ENCODE results near the gene ATM.
"Not testable (repeated sequence)": the region's sequence is repeated elsewhere in the genome, so short reads cannot be mapped to it uniquely, and the experiment has no call there.

ATM gene

DNA sequence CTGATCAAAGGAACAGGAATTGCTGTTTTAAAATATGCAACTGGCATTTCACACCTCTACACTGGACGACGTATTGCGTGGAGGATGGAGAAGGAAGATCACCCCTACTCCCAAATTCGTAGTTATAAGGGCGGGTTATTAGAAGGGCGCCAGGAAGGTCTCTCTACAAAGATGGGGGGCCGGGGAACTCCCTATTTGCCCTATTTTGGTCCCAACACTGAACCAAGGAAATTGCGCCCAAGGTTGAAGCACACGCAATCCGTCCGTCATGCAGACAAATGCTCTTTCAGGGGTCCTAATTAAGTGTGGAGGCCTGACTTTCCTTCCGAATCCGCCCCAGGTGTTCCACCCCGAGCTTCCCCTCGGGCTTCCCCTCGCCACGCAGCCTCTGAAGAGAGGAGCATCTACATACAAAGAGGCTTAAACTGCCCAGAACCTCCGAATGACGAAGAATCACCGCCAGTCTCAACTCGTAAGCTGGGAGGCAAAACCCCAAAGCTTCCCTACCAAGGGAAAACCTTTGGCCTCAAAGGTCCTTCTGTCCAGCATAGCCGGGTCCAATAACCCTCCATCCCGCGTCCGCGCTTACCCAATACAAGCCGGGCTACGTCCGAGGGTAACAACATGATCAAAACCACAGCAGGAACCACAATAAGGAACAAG, 825 bp upstream of the ATM start:
- no peak for DNase-seq (ENCODE audit: low read depth in 2 of 2, low spot score in 1 of 2)

DNA sequence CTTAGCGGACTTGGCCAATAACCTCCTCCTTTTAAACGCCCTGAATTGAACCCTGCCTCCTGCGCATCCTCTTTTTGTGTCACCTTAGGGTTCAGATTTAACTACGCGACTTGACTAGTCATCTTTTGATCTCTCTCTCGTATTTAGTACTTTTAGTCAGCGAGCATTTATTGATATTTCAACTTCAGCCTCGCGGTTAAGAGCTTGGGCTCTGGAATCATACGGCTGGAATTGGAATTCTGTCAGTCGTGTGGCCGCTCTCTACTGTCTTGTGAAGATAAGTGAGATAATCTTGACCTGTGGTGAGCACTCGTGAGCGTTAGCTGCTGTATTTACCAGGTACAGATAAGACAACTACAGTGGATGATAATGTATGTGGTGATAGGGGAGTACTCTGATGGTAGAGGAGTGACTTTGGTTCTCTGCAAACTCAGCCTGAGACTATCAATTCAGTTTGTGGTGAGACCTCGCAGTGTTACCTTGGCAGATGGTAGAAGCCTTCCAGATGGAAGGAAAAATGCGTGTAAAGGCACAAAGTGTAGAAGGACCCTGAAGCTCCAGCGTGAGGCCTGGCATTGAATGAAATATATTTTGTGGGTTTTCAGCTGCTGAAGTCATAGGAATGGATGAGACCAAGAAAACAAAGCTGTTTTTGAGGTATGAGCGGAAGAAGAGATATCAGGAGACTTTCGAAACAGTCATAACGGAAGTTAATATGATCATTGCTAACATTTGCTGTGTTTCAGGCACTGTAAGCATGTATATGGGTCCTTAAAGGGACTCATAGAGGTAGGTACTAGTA, 682 bp downstream of the ATM start:
- no peak for DNase-seq (ENCODE audit: low read depth in 2 of 2, low spot score in 1 of 2)

- DNase-seq (ENCODE audit: low read depth in 2 of 2, low spot score in 1 of 2): no peak
Measured at GRCh38 chr11:108224366-108224765, 1.5 kb downstream of the ATM start.

GRCh38 chr11:108224911-108225786, 2.3 kb downstream of the ATM start:
- no peak for DNase-seq (ENCODE audit: low read depth in 2 of 2, low spot score in 1 of 2)

- no peak for DNase-seq (ENCODE audit: low read depth in 2 of 2, low spot score in 1 of 2)
Measured at GRCh38 chr11:108226036-108226435, 3.2 kb downstream of the ATM start.

- DNase-seq (ENCODE audit: low read depth in 2 of 2, low spot score in 1 of 2): no peak
Measured at GRCh38 chr11:108228251-108228650, 5.4 kb downstream of the ATM start.

- DNase-seq (ENCODE audit: low read depth in 2 of 2, low spot score in 1 of 2): no peak
Measured at GRCh38 chr11:108233277-108233945, 10.5 kb downstream of the ATM start.

DNA sequence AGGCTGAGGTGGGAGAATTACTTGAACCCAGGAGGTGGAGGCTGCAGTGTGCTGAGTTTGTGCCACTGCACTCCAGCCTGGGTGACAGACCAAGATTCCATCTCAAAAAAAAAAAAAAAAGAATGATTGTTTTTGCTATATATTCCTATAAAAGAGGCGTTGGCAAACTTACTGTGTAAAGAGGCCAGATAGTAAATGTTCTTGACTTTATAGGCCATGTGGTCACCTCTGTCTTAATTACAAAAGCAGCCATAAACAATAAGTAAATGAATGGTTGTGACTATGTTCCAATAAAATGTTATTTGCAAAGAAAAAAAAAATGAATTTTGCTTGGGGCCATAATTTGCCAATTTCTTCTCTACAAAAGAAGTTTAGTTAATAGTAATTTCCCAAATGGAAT, 12.3 kb downstream of the ATM start:
- DNase-seq (ENCODE audit: low read depth in 2 of 2, low spot score in 1 of 2): no peak

GRCh38 chr11:108235633-108236032, 12.8 kb downstream of the ATM start:
- DNase-seq (ENCODE audit: low read depth in 2 of 2, low spot score in 1 of 2): no peak

DNA sequence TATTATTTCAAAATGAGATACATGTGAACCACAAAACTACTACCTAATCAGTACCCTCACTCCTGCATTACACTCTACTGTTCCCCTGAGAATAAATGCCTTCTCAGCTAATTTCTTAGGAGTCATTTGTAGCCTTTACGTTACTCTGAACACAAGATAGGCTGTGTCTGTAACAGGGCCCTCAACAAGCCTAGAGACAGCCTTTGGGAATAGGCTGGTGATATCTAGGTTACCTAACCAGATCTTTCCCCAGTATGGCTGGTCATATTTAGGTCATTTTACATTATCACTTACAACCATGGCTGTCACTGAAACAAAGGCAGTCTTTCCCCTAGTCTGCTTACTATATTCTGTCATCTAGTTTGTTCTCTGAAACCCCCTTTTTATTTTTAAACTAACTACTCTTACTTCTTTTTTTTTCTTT, 14.2 kb downstream of the ATM start:
- no peak for DNase-seq (ENCODE audit: low read depth in 2 of 2, low spot score in 1 of 2)

GRCh38 chr11:108239076-108239475, 16.2 kb downstream of the ATM start:
- no peak for DNase-seq (ENCODE audit: low read depth in 2 of 2, low spot score in 1 of 2)

DNA sequence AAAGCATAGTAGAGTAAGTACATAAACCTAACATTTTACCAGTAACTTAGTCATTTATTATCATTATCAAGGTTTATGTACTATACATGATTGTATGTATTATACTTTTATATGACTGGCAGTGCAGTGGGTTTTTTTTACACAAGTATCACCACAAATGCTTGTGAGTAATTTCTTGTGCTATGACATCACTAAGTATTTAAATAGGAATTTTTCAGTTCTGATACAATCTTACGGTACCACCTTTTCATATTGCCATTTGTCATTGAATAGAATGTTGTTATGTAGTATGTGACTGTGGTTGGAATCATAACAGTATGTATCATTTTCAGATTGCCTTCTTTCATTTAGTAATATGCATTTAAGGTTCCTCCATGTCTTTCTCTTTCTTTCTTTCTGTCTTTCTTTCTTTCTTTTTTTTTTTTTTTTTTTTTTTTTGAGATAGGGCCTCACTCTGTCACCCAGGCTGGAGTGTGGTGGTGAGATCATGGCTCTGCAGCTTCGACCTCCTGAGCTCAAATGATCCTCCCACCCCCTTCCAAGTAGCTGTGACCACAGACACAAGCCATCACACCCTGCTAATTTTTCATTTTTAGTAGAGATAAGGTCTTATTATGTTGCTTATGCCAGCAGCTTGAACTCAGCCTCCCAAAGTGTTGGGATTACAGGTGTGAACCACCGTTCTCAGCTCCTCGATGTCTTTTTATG, 18.6 kb downstream of the ATM start:
- no peak for DNase-seq (ENCODE audit: low read depth in 2 of 2, low spot score in 1 of 2)

- no peak for DNase-seq (ENCODE audit: low read depth in 2 of 2, low spot score in 1 of 2)
Measured at GRCh38 chr11:108242422-108242821, 19.6 kb downstream of the ATM start.

DNA sequence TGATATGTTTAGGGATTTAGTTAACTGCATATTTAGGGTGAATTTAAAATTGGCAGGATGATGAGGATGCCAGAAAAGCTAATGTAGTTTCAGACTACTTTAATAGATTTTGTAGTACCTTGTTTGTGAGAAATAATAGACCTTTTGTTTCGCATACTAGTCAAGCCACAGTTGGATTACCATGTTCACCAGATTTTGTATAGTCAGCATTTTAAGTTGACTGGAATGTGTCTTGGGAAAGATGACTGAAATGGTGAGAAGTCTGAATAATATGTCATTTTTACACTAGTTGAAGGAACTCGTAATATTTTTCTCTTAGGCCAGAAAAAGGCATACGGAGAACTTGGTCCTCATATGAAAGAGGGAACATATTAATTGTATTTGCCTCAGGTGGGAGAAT, 23.4 kb downstream of the ATM start:
- DNase-seq (ENCODE audit: low read depth in 2 of 2, low spot score in 1 of 2): no peak

- no peak for DNase-seq (ENCODE audit: low read depth in 2 of 2, low spot score in 1 of 2)
Measured at GRCh38 chr11:108246885-108247284, 24.0 kb downstream of the ATM start.

- no peak for DNase-seq (ENCODE audit: low read depth in 2 of 2, low spot score in 1 of 2)
Measured at GRCh38 chr11:108253176-108253575, 30.3 kb downstream of the ATM start.

DNA sequence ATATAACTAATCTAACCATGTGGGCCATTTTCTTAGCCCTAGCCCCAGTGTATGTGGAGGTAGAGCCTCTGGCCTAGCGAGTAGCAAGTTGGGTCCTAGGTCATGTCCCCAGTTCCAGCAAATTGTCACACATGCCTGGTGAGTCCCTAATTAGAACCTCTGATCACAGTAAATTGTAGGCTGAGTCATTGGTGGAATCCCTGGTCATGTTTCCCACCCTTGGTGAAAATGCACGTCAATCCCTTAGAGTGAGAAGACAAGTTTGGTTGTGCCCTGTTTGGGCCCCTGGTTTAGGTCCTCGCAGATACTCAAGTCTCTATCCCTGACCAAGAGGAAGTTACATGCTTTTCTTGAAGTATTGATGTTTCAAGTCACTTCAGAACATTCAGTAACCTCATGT, 46.7 kb downstream of the ATM start:
- no peak for DNase-seq (ENCODE audit: low read depth in 2 of 2, low spot score in 1 of 2)

DNA sequence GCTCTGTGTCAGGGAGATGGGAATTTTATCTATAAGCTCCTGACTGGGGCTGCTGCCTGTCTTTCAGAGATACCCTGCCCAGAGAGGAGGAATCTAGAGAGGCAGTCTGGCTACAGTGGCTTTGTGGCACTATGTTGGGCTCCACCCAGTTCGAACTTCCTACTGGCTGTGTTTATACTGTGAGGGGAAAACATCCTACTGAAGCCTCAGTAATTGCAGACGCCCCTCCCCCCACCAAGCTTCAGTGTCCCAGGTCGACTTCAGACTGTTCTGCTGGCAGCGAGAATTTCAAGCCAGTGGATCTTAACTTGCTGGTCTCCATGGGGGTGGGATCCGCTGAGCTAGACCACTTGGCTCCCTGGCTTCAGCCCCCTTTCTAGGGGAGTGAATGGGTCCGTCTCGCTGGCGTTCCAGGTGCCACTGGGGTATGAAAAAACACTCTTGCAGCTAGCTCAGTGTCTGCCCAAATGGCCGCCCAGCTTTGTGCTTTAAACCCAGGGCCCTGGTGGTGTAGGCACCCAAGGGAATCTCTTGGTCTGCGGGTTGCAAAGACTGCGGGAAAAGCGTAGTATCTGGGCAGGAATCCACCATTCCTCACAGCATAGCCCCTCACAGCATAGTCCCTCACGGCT, 54.2 kb downstream of the ATM start:
- not testable (repeated sequence) for DNase-seq (ENCODE audit: low read depth in 2 of 2, low spot score in 1 of 2)

DNA sequence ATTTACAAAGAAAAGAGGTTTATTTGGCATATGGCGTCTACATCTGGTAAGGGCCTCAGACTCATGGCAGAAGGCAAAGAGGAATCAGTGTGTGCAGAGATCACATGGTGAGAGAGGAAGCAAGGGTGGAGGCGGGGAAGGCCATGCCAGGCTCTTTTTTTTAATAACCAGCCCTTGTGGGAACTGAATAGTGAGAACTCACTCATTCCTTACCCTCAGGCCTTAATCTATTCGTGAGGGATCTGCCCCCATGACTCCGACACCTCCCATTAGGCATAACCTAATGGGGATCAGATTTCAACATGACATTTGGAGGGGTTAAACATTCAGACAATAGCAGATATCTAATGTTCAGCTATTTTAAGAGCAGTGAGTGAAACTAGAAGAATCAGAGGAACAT, 55.7 kb downstream of the ATM start:
- DNase-seq (ENCODE audit: low read depth in 2 of 2, low spot score in 1 of 2): no peak

- DNase-seq (ENCODE audit: low read depth in 2 of 2, low spot score in 1 of 2): no peak
Measured at GRCh38 chr11:108278954-108279353, 56.1 kb downstream of the ATM start.
